Measurements from ENCODE around the gene EN2.

GRCh38 chr7:155408651-155409586, 49.0 kb upstream of the EN2 start:
- no peak for TF ChIP-seq SUZ12 (IDR thresholded peaks at IDR 0.05)
- no peak for TF ChIP-seq FOXM1 (IDR thresholded peaks at IDR 0.05; ENCODE audit: borderline replicate concordance)
